Neural crest cell (in vitro differentiated cells): Measurements from ENCODE around the gene CDC5L. TPM values are rescaled to one million over a fixed set of nuclear protein-coding genes. Genes with fewer than 3 reads are reported as not detected.
"Not testable (repeated sequence)": the region's sequence is repeated elsewhere in the genome, so short reads cannot be mapped to it uniquely, and the experiment has no call there.

ENCODE experiments used
- DNase-seq: peaks from one replicate; pipeline ENCODE4 v3.0.0; 2021; ENCODE audit warnings: low read depth, mixed read lengths, low spot score
- H3K27ac Mint-ChIP-seq: one replicate; pipeline ENCODE4 v1.8.0; 2021; ENCODE audit warnings: mild to moderate bottlenecking, mixed read lengths; ENCODE audit not compliant: unreplicated experiment
- H3K27me3 Mint-ChIP-seq: 2 replicates; pipeline ENCODE4 v1.8.0; 2021; ENCODE audit warnings: low read depth, mild to moderate bottlenecking, mixed read lengths
- H3K36me3 Mint-ChIP-seq: 2 replicates; pipeline ENCODE4 v1.8.0; 2021; ENCODE audit warnings: low read depth, mild to moderate bottlenecking, mixed read lengths
- H3K4me1 Mint-ChIP-seq: 2 replicates; pipeline ENCODE4 v1.8.0; 2021; ENCODE audit warnings: mixed read lengths
- H3K4me3 Mint-ChIP-seq: one replicate; pipeline ENCODE4 v1.8.0; 2021; ENCODE audit warnings: mild to moderate bottlenecking, mixed read lengths
- H3K9me3 Mint-ChIP-seq: 2 replicates; pipeline ENCODE4 v1.8.0; 2021; ENCODE audit warnings: mixed read lengths
- total RNA-seq: library from RNA; stranded (reverse); gene quantifications from 2 replicates; pipeline ENCODE4 v1.2.1, GENCODE V29; 2021
- TF ChIP-seq, protein P1 (sequence below): fragments of 200-600 bp; sonication (generic); conservative IDR thresholded peaks from 2 replicates; pipeline ENCODE4 v1.5.0; 2021; ENCODE audit warnings: antibody characterized with exemption, mild to moderate bottlenecking

Gene CDC5L
- total RNA-seq, 1 donor from 2014 or later = 36.2 TPM

DNA sequence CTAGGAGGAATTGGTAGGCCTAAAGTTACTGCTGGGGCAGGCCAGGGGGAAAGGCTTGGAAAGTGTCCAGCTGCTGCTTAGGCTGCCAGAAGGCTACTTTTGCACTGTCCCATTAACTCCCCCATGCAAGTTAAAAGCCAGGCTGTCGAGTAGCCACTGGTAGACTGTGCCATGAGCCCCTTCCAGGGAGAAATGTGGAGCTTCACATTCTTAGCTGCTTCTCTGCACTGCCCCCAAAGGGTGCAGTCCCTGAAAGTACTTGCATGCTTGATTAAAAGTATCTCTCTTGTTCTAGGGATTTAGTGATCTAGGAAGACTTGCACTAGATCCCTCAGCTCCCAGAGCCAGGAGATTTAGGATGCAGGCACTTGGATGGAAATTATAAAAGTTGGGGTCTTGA lies 57.3 kb downstream of the CDC5L start:
- no peak for DNase-seq
- Mint-ChIP-seq H3K36me3 (peaks cover 43% of the 10 kb centered on the region), H3K27ac (no peak overlapping the region), H3K27me3 (no peaks in the 10 kb centered on the region), H3K4me3 (no peak overlapping the region), H3K9me3 (peaks cover 12% of the 10 kb centered on the region), H3K4me1 (peaks cover 8% of the 10 kb centered on the region)
- TF ChIP-seq, protein P1, sequence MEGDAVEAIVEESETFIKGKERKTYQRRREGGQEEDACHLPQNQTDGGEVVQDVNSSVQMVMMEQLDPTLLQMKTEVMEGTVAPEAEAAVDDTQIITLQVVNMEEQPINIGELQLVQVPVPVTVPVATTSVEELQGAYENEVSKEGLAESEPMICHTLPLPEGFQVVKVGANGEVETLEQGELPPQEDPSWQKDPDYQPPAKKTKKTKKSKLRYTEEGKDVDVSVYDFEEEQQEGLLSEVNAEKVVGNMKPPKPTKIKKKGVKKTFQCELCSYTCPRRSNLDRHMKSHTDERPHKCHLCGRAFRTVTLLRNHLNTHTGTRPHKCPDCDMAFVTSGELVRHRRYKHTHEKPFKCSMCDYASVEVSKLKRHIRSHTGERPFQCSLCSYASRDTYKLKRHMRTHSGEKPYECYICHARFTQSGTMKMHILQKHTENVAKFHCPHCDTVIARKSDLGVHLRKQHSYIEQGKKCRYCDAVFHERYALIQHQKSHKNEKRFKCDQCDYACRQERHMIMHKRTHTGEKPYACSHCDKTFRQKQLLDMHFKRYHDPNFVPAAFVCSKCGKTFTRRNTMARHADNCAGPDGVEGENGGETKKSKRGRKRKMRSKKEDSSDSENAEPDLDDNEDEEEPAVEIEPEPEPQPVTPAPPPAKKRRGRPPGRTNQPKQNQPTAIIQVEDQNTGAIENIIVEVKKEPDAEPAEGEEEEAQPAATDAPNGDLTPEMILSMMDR = no peak

DNA sequence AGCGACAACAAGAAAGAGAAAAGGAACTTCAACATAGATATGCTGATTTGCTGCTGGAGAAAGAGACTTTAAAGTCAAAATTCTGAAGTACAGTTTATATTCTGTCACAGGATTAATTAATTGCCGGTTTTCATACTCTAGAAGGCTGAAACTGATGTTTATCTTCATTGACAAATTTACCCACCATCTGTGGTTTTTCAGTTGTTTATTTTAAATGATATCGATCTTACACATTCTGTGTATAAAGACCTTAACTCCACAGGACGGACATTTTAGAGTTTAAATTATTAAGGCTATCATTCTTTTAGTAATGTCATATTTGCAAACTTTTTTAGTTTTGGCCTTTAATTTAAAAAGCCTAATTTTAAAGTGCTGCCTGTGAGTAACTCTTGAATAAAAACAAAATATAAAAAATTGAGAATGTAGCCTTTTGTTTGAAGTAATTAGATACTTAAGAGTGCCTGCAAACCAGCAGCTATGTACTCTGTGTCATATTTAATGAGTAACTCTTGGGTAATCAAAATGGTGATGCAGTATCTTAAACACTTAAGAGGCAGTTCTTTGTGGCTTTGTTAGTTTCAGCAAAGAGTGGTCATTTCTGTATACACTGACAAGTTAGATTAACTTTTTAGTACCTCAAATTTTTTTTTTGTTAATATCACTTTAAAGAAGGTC lies 59.3 kb downstream of the CDC5L start:
- no peak overlapping the region for H3K27ac Mint-ChIP-seq
- H3K9me3 Mint-ChIP-seq = peaks cover 6% of the 10 kb centered on the region
- TF ChIP-seq, protein P1 = no peak
- H3K4me3 Mint-ChIP-seq = no peak overlapping the region
- peaks cover 8% of the 10 kb centered on the region for H3K4me1 Mint-ChIP-seq
- no peak for DNase-seq
- H3K36me3 Mint-ChIP-seq = peaks cover 30% of the 10 kb centered on the region
- H3K27me3 Mint-ChIP-seq = no peaks in the 10 kb centered on the region

DNA sequence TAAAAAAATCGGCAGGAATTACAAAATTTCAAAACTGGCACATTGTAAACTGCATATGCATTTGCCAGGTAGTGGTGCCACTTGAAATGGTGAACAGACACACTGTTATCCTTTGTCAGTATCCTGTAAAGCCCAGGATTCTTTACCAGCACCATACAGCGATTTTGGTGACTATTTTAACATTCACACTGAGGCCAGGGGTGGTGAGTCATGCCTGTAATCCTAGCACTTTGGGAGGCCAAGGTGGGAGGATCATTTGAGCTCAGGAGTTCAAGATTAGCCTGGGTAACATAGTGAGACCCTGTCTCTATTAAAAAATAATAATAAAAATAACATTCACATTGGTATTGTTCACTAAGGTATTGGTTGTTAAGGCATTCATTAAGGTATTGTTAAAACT lies 61.7 kb downstream of the CDC5L start:
- not testable (repeated sequence) for H3K9me3 Mint-ChIP-seq, H3K4me1 Mint-ChIP-seq, DNase-seq, H3K27me3 Mint-ChIP-seq, H3K27ac Mint-ChIP-seq, H3K4me3 Mint-ChIP-seq
- H3K36me3 Mint-ChIP-seq = peaks cover 15% of the 10 kb centered on the region

DNA sequence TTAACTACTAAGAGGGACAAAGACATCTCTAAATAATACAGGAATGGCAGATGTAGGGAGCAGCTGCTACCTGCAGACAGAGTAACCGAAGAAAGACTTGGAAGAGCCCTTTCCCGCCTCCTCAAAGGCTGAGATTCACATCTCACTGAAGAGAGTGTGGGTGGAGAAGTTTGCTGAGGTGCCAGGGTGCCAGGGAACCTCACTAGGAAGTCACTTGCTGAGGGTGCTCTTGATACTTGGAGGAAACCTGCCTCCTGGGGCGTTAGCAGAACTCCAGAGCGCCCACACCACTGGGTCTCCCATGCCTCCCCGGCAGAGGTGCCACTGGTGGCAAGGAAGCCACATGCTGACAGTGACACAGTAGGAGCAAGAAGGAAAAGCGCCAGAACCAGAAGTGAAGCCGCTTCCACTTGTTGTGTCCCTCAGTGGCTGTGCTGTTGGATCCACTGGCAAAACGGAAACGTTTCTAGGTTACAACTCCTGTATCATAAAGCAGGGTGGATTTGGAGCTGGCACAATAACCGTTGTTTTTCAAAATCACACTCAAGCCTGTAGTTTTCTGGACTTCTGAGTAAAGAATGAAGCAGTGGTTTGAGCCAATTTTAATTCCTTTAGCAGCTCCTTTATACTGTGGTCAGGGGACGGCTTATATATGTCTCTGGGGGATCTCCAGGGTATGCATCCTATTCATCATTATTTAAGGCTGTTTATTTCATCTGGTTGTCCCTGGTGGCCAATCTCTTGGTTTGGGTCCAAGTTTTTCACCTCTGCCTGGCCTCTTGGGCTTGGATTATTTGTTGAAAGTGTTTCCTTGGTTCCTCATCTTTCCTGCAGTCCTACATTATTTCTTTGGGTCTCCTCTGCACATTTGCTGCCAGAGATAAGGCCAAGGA lies 64.5 kb downstream of the CDC5L start:
- H3K4me3 Mint-ChIP-seq = no peak overlapping the region
- H3K36me3 Mint-ChIP-seq = peaks cover 7% of the 10 kb centered on the region
- no peak overlapping the region for H3K27ac Mint-ChIP-seq
- no peaks in the 10 kb centered on the region for H3K9me3 Mint-ChIP-seq
- peaks cover 8% of the 10 kb centered on the region for H3K4me1 Mint-ChIP-seq
- no peak for DNase-seq
- no peaks in the 10 kb centered on the region for H3K27me3 Mint-ChIP-seq
- TF ChIP-seq, protein P1 = no peak

DNA sequence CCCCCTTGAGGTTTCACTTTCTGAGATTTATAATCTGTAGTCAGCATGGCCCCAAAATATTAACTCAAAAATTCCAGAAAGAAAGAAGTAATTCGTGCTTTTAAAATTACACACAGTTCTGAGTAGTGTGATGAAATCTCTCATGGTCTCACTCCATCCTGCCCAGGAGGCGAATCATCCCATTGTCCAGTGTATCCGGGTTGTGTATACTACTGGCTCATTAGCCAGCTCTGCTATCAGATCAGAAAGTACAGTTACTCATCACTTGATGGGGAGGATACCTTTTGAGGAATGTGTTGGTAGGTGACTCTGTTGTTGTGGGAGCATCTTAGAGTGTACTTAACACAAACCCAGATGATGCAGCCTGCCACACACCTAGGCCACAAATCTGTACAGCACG lies 65.2 kb downstream of the CDC5L start:
- no peak for DNase-seq
- Mint-ChIP-seq H3K4me1 (peaks cover 5% of the 10 kb centered on the region), H3K27me3 (no peaks in the 10 kb centered on the region), H3K4me3 (no peak overlapping the region), H3K27ac (no peak overlapping the region), H3K36me3 (peaks cover 7% of the 10 kb centered on the region), H3K9me3 (no peaks in the 10 kb centered on the region)
- TF ChIP-seq, protein P1 = no peak

DNA sequence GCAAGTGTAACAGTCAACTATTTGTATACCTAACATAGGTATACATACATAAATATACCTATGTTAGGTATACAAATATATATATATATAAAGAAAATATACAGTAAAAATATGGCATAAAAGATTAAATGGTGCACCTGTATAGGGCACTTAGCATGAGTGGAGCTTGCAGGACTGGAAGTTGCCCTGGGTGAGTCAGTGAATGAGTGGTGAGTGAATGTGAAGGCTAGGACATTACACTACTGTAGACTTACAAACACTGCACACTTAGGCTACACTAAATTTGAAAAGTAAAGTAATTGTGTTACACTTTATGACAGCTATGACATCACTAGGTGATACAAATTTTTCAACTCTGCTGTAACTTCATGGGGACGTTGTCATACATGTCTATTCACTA lies 65.6 kb downstream of the CDC5L start:
- TF ChIP-seq, protein P1 = no peak
- Mint-ChIP-seq H3K27ac (no peak overlapping the region), H3K4me3 (no peak overlapping the region), H3K27me3 (no peaks in the 10 kb centered on the region), H3K36me3 (peaks cover 7% of the 10 kb centered on the region), H3K4me1 (peaks cover under 1% of the 10 kb centered on the region), H3K9me3 (no peaks in the 10 kb centered on the region)
- no peak for DNase-seq
